HEK293 (cell line): Measurements from ENCODE around the gene LY6G5C.

Source experiments
- CTCF ChIA-PET: fragments of 350-600 bp; formaldehyde crosslinking; extraction: SDS; loops from one replicate; lab custom pipeline; 2021; ENCODE audit warnings: antibody characterized with exemption; lab: Yijun Ruan, JAX
- POLR2A ChIA-PET: fragments of 300-600 bp; formaldehyde crosslinking; extraction: SDS; loops from one replicate; lab custom pipeline; 2020; ENCODE audit warnings: antibody characterized with exemption, inconsistent platforms; lab: Yijun Ruan, JAX
- H3K27ac ChIP-seq: fragments of 200-500 bp; sonication (Bioruptor generic); 2 replicates; pipeline ENCODE4 v1.5.1; 2014; ENCODE audit warnings: low read depth, low read length, control low read depth, inconsistent platforms; ENCODE audit errors: extremely low read depth
- H3K36me3 ChIP-seq, 2 experiments: fragments of 200-500 bp in 1 of 2; sonication (Bioruptor generic) in 1 of 2; 1 replicate in 1 of 2; 2 replicates in 1 of 2; pipeline ENCODE4 v1.5.1; 2014 to 2017; ENCODE audit warnings: inconsistent platforms in 2 of 2, low read length in 2 of 2; ENCODE audit not compliant: control insufficient read depth in 2 of 2, insufficient read depth in 1 of 2
- H3K4me1 ChIP-seq: fragments of 200-500 bp; sonication (Bioruptor generic); 2 replicates; pipeline ENCODE4 v1.5.1; 2014; ENCODE audit warnings: mild to moderate bottlenecking, low read length, inconsistent platforms; ENCODE audit not compliant: control insufficient read depth, insufficient read depth
- H3K4me3 ChIP-seq: 2 replicates; pipeline ENCODE4 v1.5.1; 2011; ENCODE audit warnings: low read depth, mild to moderate bottlenecking, control low read depth, low read length, moderate library complexity
- H3K9me3 ChIP-seq: fragments of 200-500 bp; sonication (Bioruptor generic); 2 replicates; pipeline ENCODE4 v1.5.1; 2014; ENCODE audit warnings: low read depth, low read length, inconsistent platforms; ENCODE audit not compliant: control insufficient read depth, insufficient read depth
- BCL11A ChIP-seq: fragments of 450-650 bp; formaldehyde crosslinking; IDR thresholded peaks from 2 replicates; pipeline ENCODE4 v1.5.1; 2016; ENCODE audit warnings: low read depth, missing biosample characterization, missing genetic modification characterization
- CTCF ChIP-seq: fragments of 450-650 bp; formaldehyde crosslinking; IDR thresholded peaks from 2 replicates; pipeline ENCODE4 v1.5.1; 2016; ENCODE audit warnings: missing biosample characterization, missing genetic modification characterization
- YY1 ChIP-seq: fragments of 450-650 bp; formaldehyde crosslinking; IDR thresholded peaks from 2 replicates; pipeline ENCODE4 v1.5.1; 2018; ENCODE audit warnings: missing biosample characterization, missing genetic modification characterization
- ZBTB10 ChIP-seq: fragments of 450-650 bp; formaldehyde crosslinking; IDR thresholded peaks from 2 replicates; pipeline ENCODE4 v1.5.1; 2016; ENCODE audit warnings: missing biosample characterization, missing genetic modification characterization
- ZNF155 ChIP-seq: fragments of 450-650 bp; formaldehyde crosslinking; IDR thresholded peaks from 2 replicates; pipeline ENCODE4 v1.5.1; 2016; ENCODE audit warnings: missing biosample characterization, missing genetic modification characterization
- ZNF19 ChIP-seq: fragments of 450-650 bp; formaldehyde crosslinking; IDR thresholded peaks from 2 replicates; pipeline ENCODE4; 2016; ENCODE audit warnings: missing biosample characterization, missing genetic modification characterization, low read depth
- ZNF214 ChIP-seq: fragments of 450-650 bp; formaldehyde crosslinking; IDR thresholded peaks from 2 replicates; pipeline ENCODE4 v1.5.1; 2017; ENCODE audit warnings: missing biosample characterization, mild to moderate bottlenecking, missing genetic modification characterization, borderline replicate concordance
- ZNF292 ChIP-seq: fragments of 450-650 bp; formaldehyde crosslinking; IDR thresholded peaks from 2 replicates; pipeline ENCODE4 v1.5.1; 2016; ENCODE audit warnings: low read depth, missing biosample characterization, missing genetic modification characterization, borderline replicate concordance
- ZNF324 ChIP-seq: fragments of 450-650 bp; formaldehyde crosslinking; IDR thresholded peaks from 2 replicates; pipeline ENCODE4 v1.5.1; 2016; ENCODE audit warnings: missing biosample characterization, missing genetic modification characterization
- ZNF366 ChIP-seq: fragments of 450-650 bp; formaldehyde crosslinking; conservative IDR thresholded peaks from 2 replicates; pipeline ENCODE4 v1.5.1; 2016; ENCODE audit warnings: missing biosample characterization, missing genetic modification characterization
- ZNF501 ChIP-seq: fragments of 450-650 bp; formaldehyde crosslinking; IDR thresholded peaks from 2 replicates; pipeline ENCODE4 v1.5.1; 2016; ENCODE audit warnings: missing biosample characterization, missing genetic modification characterization
- ZNF558 ChIP-seq: fragments of 450-650 bp; formaldehyde crosslinking; IDR thresholded peaks from 2 replicates; pipeline ENCODE4 v1.5.1; 2016; ENCODE audit warnings: missing biosample characterization, missing genetic modification characterization
- ZNF600 ChIP-seq: fragments of 450-650 bp; formaldehyde crosslinking; IDR thresholded peaks from 2 replicates; pipeline ENCODE4 v1.5.1; 2016; ENCODE audit warnings: missing biosample characterization, missing genetic modification characterization
- ZNF664 ChIP-seq: fragments of 450-650 bp; formaldehyde crosslinking; IDR thresholded peaks from 2 replicates; pipeline ENCODE4 v1.5.1; 2016; ENCODE audit warnings: missing biosample characterization, missing genetic modification characterization
- ZNF704 ChIP-seq: fragments of 450-650 bp; formaldehyde crosslinking; IDR thresholded peaks from 2 replicates; pipeline ENCODE4 v1.5.1; 2016; ENCODE audit warnings: missing biosample characterization, missing genetic modification characterization
- ZNF707 ChIP-seq: fragments of 450-650 bp; formaldehyde crosslinking; IDR thresholded peaks from 2 replicates; pipeline ENCODE4 v1.5.1; 2016; ENCODE audit warnings: missing biosample characterization, missing genetic modification characterization
- ZNF785 ChIP-seq: fragments of 450-650 bp; formaldehyde crosslinking; IDR thresholded peaks from 2 replicates; pipeline ENCODE4 v1.5.1; 2016; ENCODE audit warnings: missing biosample characterization, missing genetic modification characterization
- ZNF830 ChIP-seq: fragments of 450-650 bp; IDR thresholded peaks from 2 replicates; pipeline ENCODE4 v1.5.0; 2018; ENCODE audit warnings: missing biosample characterization, missing genetic modification characterization, low read depth, mild to moderate bottlenecking, moderate library complexity
- ZSCAN30 ChIP-seq: fragments of 450-650 bp; IDR thresholded peaks from 2 replicates; pipeline ENCODE4 v1.5.1; 2018; ENCODE audit warnings: missing biosample characterization, mild to moderate bottlenecking, missing genetic modification characterization, moderate library complexity

LY6G5C gene

GRCh38 chr6:31642798-31643570 lies 37.9 kb downstream of the LY6G5C start (continued):
- TF ChIP-seq ZNF704 (tag by site-specific recombination) = no peak
- TF ChIP-seq, all 188 proteins: peak for 0

- ChIA-PET CTCF (no interaction called here), POLR2A (interaction anchor here (11.0 kb wide), 1 partner anchor 15 kb away, joined by 123 read pairs; no protein-coding TSS in a partner anchor)
- Histone ChIP-seq H3K4me1 (no peaks in the 10 kb centered on the region), H3K4me3 (no peak overlapping the region), H3K36me3 (peaks cover 45 to 94% of the 10 kb centered on the region in 2 experiments), H3K9me3 (no peaks in the 10 kb centered on the region), H3K27ac (no peak overlapping the region)
- TF ChIP-seq ZNF558 (tag by site-specific recombination) (no peak), ZNF366 (tag by site-specific recombination) (no peak), ZSCAN30 (tag by site-specific recombination) (no peak), ZNF155 (tag by site-specific recombination) (no peak), ZNF785 (tag by site-specific recombination) (no peak), CTCF (no peak), ZBTB10 (tag by site-specific recombination) (no peak), ZNF292 (tag by site-specific recombination) (no peak), ZNF600 (tag by site-specific recombination) (no peak), BCL11A (tag by site-specific recombination) (no peak), ZNF214 (no peak), ZNF501 (tag by site-specific recombination) (no peak), YY1 (tag by site-specific recombination) (no peak), ZNF707 (tag by site-specific recombination) (no peak), ZNF324 (tag by site-specific recombination) (no peak), ZNF19 (tag by site-specific recombination) (no peak), ZNF830 (no peak)
Measured at GRCh38 chr6:31641370-31641769, 39.5 kb downstream of the LY6G5C start.

- ChIA-PET POLR2A (interaction anchor here (2.9 to 11.0 kb wide), 3 partner anchors 11 to 17 kb away, joined by 11 to 123 read pairs (median 76); partner anchors contain the start of gene BAG6), CTCF (no interaction called here)
- H3K4me1 ChIP-seq = no peaks in the 10 kb centered on the region
- no peaks in the 10 kb centered on the region for H3K9me3 ChIP-seq
- no peak for TF ChIP-seq ZNF664 (tag by site-specific recombination)
- no peak overlapping the region for H3K4me3 ChIP-seq
- H3K27ac ChIP-seq = no peak overlapping the region
- H3K36me3 ChIP-seq = peaks cover 43 to 94% of the 10 kb centered on the region in 2 experiments
Measured at GRCh38 chr6:31640612-31641011, 40.3 kb downstream of the LY6G5C start.
